ENCODE measurements around the gene OR4L1. TPM values are rescaled to one million over a fixed set of nuclear protein-coding genes. Genes with fewer than 3 reads are reported as not detected.

Gene OR4L1, protein sequence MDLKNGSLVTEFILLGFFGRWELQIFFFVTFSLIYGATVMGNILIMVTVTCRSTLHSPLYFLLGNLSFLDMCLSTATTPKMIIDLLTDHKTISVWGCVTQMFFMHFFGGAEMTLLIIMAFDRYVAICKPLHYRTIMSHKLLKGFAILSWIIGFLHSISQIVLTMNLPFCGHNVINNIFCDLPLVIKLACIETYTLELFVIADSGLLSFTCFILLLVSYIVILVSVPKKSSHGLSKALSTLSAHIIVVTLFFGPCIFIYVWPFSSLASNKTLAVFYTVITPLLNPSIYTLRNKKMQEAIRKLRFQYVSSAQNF
- not detected for total RNA-seq

GRCh38 chr14:20059745-20060144 is at the start of gene OR4L1:
OR4L1 (plus strand) TSS chr14:20060045; CDS start chr14:20060045, 0 bp downstream.
- Histone ChIP-seq H3K27me3 (no peaks in the 10 kb centered on the region), H3K4me1 (no peaks in the 10 kb centered on the region), H3K27ac (no peak within 1 kb of the TSS), H3K4me3 (no peak within 1 kb of the TSS), H3K36me3 (no peaks in the 10 kb centered on the region), H3K9me3 (no peaks in the 10 kb centered on the region)
- DNase-seq (ENCODE audit: extremely low spot score in 2 of 2), result no peak
- no peak for TF ChIP-seq POLR2A (IDR thresholded peaks at IDR 0.05)
- TF ChIP-seq, protein P1, sequence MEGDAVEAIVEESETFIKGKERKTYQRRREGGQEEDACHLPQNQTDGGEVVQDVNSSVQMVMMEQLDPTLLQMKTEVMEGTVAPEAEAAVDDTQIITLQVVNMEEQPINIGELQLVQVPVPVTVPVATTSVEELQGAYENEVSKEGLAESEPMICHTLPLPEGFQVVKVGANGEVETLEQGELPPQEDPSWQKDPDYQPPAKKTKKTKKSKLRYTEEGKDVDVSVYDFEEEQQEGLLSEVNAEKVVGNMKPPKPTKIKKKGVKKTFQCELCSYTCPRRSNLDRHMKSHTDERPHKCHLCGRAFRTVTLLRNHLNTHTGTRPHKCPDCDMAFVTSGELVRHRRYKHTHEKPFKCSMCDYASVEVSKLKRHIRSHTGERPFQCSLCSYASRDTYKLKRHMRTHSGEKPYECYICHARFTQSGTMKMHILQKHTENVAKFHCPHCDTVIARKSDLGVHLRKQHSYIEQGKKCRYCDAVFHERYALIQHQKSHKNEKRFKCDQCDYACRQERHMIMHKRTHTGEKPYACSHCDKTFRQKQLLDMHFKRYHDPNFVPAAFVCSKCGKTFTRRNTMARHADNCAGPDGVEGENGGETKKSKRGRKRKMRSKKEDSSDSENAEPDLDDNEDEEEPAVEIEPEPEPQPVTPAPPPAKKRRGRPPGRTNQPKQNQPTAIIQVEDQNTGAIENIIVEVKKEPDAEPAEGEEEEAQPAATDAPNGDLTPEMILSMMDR (IDR thresholded peaks at IDR 0.05), result no peak
- no peak for TF ChIP-seq POLR2AphosphoS5 (IDR thresholded peaks at IDR 0.05; ENCODE audit: insufficient read depth in 1 of 2, low read depth in 1 of 2)
- intact Hi-C loops (cut with DNase I), result no loop called here

- Histone ChIP-seq H3K4me3 (no peak within 1 kb of the TSS), H3K36me3 (no peaks in the 10 kb centered on the region), H3K4me1 (no peaks in the 10 kb centered on the region), H3K27me3 (no peaks in the 10 kb centered on the region), H3K9me3 (no peaks in the 10 kb centered on the region), H3K27ac (no peak within 1 kb of the TSS)
- intact Hi-C loops (cut with DNase I), result no loop called here
- no peak for DNase-seq (ENCODE audit: extremely low spot score in 2 of 2)
- TF ChIP-seq, protein P1 (IDR thresholded peaks at IDR 0.05), result no peak
- TF ChIP-seq POLR2AphosphoS5 (IDR thresholded peaks at IDR 0.05; ENCODE audit: insufficient read depth in 1 of 2, low read depth in 1 of 2), result no peak
- no peak for TF ChIP-seq POLR2A (IDR thresholded peaks at IDR 0.05)
Observed at GRCh38 chr14:20019257-20019865, 40.5 kb upstream of the OR4L1 start, which contains the start of gene OR4K14. OR4K14 (minus strand) TSS chr14:20019307; CDS start chr14:20015193, 4,114 bp downstream.

- Histone ChIP-seq H3K36me3 (no peaks in the 10 kb centered on the region), H3K9me3 (no peaks in the 10 kb centered on the region), H3K4me3 (no peak overlapping the region), H3K27ac (no peak overlapping the region), H3K4me1 (no peaks in the 10 kb centered on the region), H3K27me3 (no peaks in the 10 kb centered on the region)
- DNase-seq (ENCODE audit: extremely low spot score in 2 of 2), result no peak
- intact Hi-C loops (cut with DNase I), result no loop called here
- TF ChIP-seq POLR2A (IDR thresholded peaks at IDR 0.05), result no peak
- no peak for TF ChIP-seq POLR2AphosphoS5 (IDR thresholded peaks at IDR 0.05; ENCODE audit: insufficient read depth in 1 of 2, low read depth in 1 of 2)
- TF ChIP-seq, protein P1 (IDR thresholded peaks at IDR 0.05), result no peak
Observed at GRCh38 chr14:20031058-20031457, 28.8 kb upstream of the OR4L1 start.

DNA sequence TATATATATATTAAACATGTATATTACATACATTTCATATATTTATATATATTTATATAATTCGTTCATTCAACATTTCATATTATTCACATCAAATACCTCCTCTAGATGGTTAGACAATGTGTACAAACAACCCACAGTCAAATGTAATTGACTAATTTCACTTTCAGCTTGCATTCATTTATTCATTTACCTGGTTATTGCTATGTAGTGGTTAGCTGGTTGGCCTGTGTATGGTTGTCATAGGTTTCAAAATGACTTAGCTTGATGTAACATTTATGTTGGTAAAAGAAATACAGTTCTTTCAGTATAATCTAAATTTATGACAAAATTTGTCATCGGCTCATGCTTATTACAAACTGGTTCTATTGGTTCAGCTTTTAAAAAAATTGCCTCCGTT is 24.4 kb upstream of the OR4L1 start:
- Histone ChIP-seq H3K27ac (no peak overlapping the region), H3K4me1 (no peaks in the 10 kb centered on the region), H3K27me3 (no peaks in the 10 kb centered on the region), H3K9me3 (no peaks in the 10 kb centered on the region), H3K4me3 (no peak overlapping the region), H3K36me3 (no peaks in the 10 kb centered on the region)
- TF ChIP-seq, protein P1 (IDR thresholded peaks at IDR 0.05), result no peak
- TF ChIP-seq POLR2A (IDR thresholded peaks at IDR 0.05) (no peak), POLR2AphosphoS5 (IDR thresholded peaks at IDR 0.05; ENCODE audit: insufficient read depth in 1 of 2, low read depth in 1 of 2) (no peak)
- no peak for DNase-seq (ENCODE audit: extremely low spot score in 2 of 2)
- intact Hi-C loops (cut with DNase I), result no loop called here

DNA sequence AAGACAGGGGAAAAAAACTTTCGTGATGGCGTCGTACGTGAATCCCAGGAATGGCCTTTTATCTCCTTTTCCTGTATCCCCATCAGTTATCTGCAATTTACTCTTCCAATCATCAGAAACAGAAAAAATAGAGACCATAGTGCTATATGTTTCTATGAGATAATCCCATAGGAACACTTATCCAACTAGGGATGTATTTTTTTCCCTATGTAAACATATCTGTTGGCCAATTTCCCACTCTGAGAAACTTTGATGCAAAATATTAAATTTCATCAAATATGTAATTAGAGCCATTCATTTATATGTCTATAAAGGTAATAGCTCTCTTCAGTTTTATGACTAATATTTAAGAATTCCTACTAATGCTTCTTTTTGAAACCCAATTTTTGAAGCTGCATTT is 23.9 kb upstream of the OR4L1 start, which contains the start of gene OR4K13:
OR4K13 (minus strand) TSS at position 101 of the 400 bp plus-strand sequence. CDS start 1,280 bp downstream, outside the sequence.
- no peaks in the 10 kb centered on the region for H3K27me3 ChIP-seq
- no peak for DNase-seq (ENCODE audit: extremely low spot score in 2 of 2)

More for the DNA sequence above, 23.9 kb upstream of the OR4L1 start, which contains the start of gene OR4K13:
- Histone ChIP-seq H3K4me1 (no peaks in the 10 kb centered on the region), H3K27ac (no peak within 1 kb of the TSS), H3K9me3 (no peaks in the 10 kb centered on the region), H3K4me3 (no peak within 1 kb of the TSS), H3K36me3 (no peaks in the 10 kb centered on the region)
- intact Hi-C loops (cut with DNase I), result no loop called here
- TF ChIP-seq, protein P1 (IDR thresholded peaks at IDR 0.05), result no peak
- TF ChIP-seq POLR2AphosphoS5 (IDR thresholded peaks at IDR 0.05; ENCODE audit: insufficient read depth in 1 of 2, low read depth in 1 of 2), result no peak
- no peak for TF ChIP-seq POLR2A (IDR thresholded peaks at IDR 0.05)

Data from vagina (tissue), 2 donors.